ENCODE results near the gene LTA.
A peak's percentile ranks its signal among the peaks of the same experiment; 100 is the strongest.

LTA gene

DNA sequence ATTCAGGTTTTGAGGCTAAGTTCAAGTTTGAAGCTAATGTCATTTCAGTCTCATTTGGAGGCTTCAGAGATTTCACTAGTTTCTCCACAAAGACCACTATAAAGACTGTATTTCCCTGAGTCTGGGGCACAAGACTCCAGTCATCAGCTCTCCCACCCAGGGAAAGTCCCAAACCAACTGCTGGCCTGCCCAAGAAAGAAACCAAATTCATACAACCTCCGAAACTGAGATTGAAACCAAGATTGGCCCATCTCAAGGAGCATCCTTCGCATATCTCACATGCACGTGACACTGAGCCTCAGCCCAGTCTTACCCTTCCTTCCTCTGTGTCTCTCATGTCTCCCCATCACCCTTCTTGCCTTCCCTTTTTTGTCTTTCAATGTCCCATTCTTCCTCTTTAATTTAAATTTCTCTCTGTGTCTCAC is 3.5 kb upstream of the LTA start:
- H3K4me3 ChIP-seq (ENCODE audit: low read length) = no peak overlapping the region
- no peaks in the 10 kb centered on the region for H3K9me2 ChIP-seq (replicated peaks; ENCODE audit: insufficient read depth, low read length)
- no peaks in the 10 kb centered on the region for H4K20me1 ChIP-seq (ENCODE audit: insufficient read depth, low read length)
- peak overlapping the region; percentile 9; the same call in 1 of the 2 replicates for H3K27ac ChIP-seq (ENCODE audit: low read length)
- no peak overlapping the region for H3K9ac ChIP-seq (ENCODE audit: low read length)
- DNase-seq = peak; percentile 91
- H3K79me2 ChIP-seq (ENCODE audit: low read length) = no peaks in the 10 kb centered on the region
- H3K27me3 ChIP-seq (replicated peaks; ENCODE audit: insufficient read depth, low read length) = peaks cover 10% of the 10 kb centered on the region
- H3K9me3 ChIP-seq (replicated peaks; ENCODE audit: insufficient read depth, low read length) = no peaks in the 10 kb centered on the region
- H3K36me3 ChIP-seq (replicated peaks; ENCODE audit: insufficient read depth, low read length) = no peaks in the 10 kb centered on the region
- H3F3A ChIP-seq (ENCODE audit: insufficient read depth, low read length) = peaks cover 17% of the 10 kb centered on the region
- H2AFZ ChIP-seq (ENCODE audit: low read length) = no peak overlapping the region
- no peak for TF ChIP-seq EZH2phosphoT487 (IDR thresholded peaks at IDR 0.05; ENCODE audit: low read length)
- no peak for TF ChIP-seq EZH2 (optimal IDR thresholded peaks at IDR 0.05; ENCODE audit: low read depth, low read length)
- TF ChIP-seq, protein P1, sequence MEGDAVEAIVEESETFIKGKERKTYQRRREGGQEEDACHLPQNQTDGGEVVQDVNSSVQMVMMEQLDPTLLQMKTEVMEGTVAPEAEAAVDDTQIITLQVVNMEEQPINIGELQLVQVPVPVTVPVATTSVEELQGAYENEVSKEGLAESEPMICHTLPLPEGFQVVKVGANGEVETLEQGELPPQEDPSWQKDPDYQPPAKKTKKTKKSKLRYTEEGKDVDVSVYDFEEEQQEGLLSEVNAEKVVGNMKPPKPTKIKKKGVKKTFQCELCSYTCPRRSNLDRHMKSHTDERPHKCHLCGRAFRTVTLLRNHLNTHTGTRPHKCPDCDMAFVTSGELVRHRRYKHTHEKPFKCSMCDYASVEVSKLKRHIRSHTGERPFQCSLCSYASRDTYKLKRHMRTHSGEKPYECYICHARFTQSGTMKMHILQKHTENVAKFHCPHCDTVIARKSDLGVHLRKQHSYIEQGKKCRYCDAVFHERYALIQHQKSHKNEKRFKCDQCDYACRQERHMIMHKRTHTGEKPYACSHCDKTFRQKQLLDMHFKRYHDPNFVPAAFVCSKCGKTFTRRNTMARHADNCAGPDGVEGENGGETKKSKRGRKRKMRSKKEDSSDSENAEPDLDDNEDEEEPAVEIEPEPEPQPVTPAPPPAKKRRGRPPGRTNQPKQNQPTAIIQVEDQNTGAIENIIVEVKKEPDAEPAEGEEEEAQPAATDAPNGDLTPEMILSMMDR (IDR thresholded peaks at IDR 0.05; ENCODE audit: low read length) = no peak
- H3K4me1 ChIP-seq (ENCODE audit: low read length) = peaks cover 47% of the 10 kb centered on the region
- peak overlapping the region; percentile 28; the same call in 1 of the 2 replicates for H3K4me2 ChIP-seq (ENCODE audit: low read depth, low read length)

DNA sequence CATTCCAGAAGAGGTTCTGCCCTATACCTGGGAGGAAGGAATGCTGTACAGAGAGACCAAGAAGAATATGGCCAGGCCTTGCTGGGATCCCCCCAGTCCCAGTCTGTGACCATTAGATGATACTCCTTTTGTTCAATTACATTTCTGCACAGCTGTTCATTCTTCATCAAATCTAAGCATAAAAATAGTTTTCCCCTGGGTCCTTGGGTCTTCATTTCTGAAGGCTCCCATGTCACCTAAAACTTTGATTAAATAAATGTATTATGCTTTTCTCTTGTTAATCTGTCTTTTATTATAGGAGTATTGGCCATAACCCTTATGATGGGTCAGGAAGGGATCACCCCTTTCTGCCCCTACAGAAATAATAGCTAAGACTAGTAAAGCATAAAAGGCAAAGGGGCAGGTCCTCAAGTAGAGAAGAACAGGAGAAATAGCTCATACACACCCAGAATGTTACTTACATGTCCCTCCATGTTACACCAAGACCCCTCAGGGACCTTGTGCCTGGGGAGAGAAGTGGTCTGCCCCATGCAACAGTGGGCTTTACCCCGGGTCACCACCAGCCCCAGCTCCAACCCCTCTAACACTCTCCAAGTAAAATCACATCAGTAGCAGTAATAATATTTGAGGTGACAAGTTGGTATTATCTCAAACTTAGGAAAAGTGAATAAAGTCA is 2.1 kb upstream of the LTA start:
- peaks cover 17% of the 10 kb centered on the region for H3F3A ChIP-seq (ENCODE audit: insufficient read depth, low read length)
- H2AFZ ChIP-seq (ENCODE audit: low read length) = no peak overlapping the region
- H3K36me3 ChIP-seq (replicated peaks; ENCODE audit: insufficient read depth, low read length) = no peaks in the 10 kb centered on the region
- H3K4me1 ChIP-seq (ENCODE audit: low read length) = peaks cover 47% of the 10 kb centered on the region
- DNase-seq = no peak
- H3K4me2 ChIP-seq (ENCODE audit: low read depth, low read length) = no peak overlapping the region
- H3K79me2 ChIP-seq (ENCODE audit: low read length) = no peaks in the 10 kb centered on the region
- H3K9ac ChIP-seq (ENCODE audit: low read length) = no peak overlapping the region
- H3K4me3 ChIP-seq (ENCODE audit: low read length) = no peak overlapping the region
- H3K27me3 ChIP-seq (replicated peaks; ENCODE audit: insufficient read depth, low read length) = peaks cover 16% of the 10 kb centered on the region
- H3K9me3 ChIP-seq (replicated peaks; ENCODE audit: insufficient read depth, low read length) = no peaks in the 10 kb centered on the region
- no peaks in the 10 kb centered on the region for H3K9me2 ChIP-seq (replicated peaks; ENCODE audit: insufficient read depth, low read length)
- H3K27ac ChIP-seq (ENCODE audit: low read length) = no peak overlapping the region
- TF ChIP-seq, protein P1 (IDR thresholded peaks at IDR 0.05; ENCODE audit: low read length) = no peak
- no peak for TF ChIP-seq EZH2phosphoT487 (IDR thresholded peaks at IDR 0.05; ENCODE audit: low read length)
- no peaks in the 10 kb centered on the region for H4K20me1 ChIP-seq (ENCODE audit: insufficient read depth, low read length)

DNA sequence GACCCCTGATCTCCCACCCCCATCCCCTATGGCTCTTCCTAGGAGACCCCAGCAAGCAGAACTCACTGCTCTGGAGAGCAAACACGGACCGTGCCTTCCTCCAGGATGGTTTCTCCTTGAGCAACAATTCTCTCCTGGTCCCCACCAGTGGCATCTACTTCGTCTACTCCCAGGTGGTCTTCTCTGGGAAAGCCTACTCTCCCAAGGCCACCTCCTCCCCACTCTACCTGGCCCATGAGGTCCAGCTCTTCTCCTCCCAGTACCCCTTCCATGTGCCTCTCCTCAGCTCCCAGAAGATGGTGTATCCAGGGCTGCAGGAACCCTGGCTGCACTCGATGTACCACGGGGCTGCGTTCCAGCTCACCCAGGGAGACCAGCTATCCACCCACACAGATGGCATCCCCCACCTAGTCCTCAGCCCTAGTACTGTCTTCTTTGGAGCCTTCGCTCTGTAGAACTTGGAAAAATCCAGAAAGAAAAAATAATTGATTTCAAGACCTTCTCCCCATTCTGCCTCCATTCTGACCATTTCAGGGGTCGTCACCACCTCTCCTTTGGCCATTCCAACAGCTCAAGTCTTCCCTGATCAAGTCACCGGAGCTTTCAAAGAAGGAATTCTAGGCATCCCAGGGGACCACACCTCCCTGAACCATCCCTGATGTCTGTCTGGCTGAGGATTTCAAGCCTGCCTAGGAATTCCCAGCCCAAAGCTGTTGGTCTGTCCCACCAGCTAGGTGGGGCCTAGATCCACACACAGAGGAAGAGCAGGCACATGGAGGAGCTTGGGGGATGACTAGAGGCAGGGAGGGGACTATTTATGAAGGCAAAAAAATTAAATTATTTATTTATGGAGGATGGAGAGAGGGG is 1.4 kb downstream of the LTA start:
- TF ChIP-seq, protein P1 (IDR thresholded peaks at IDR 0.05; ENCODE audit: low read length) = no peak
- TF ChIP-seq EZH2phosphoT487 (IDR thresholded peaks at IDR 0.05; ENCODE audit: low read length) = no peak
- TF ChIP-seq EZH2 (optimal IDR thresholded peaks at IDR 0.05; ENCODE audit: low read depth, low read length) = no peak
- H2AFZ ChIP-seq (ENCODE audit: low read length) = no peak overlapping the region
- H3K27ac ChIP-seq (ENCODE audit: low read length) = no peak overlapping the region
- no peak overlapping the region for H3K4me3 ChIP-seq (ENCODE audit: low read length)
- H3K9me2 ChIP-seq (replicated peaks; ENCODE audit: insufficient read depth, low read length) = no peaks in the 10 kb centered on the region
- peaks cover 8% of the 10 kb centered on the region for H3F3A ChIP-seq (ENCODE audit: insufficient read depth, low read length)
- no peaks in the 10 kb centered on the region for H3K36me3 ChIP-seq (replicated peaks; ENCODE audit: insufficient read depth, low read length)
- no peak overlapping the region for H3K9ac ChIP-seq (ENCODE audit: low read length)
- no peak for DNase-seq
- H3K27me3 ChIP-seq (replicated peaks; ENCODE audit: insufficient read depth, low read length) = peaks cover 45% of the 10 kb centered on the region
- H4K20me1 ChIP-seq (ENCODE audit: insufficient read depth, low read length) = no peaks in the 10 kb centered on the region
- H3K4me2 ChIP-seq (ENCODE audit: low read depth, low read length) = no peak overlapping the region
- no peaks in the 10 kb centered on the region for H3K9me3 ChIP-seq (replicated peaks; ENCODE audit: insufficient read depth, low read length)
- H3K4me1 ChIP-seq (ENCODE audit: low read length) = peaks cover 34% of the 10 kb centered on the region
- no peaks in the 10 kb centered on the region for H3K79me2 ChIP-seq (ENCODE audit: low read length)
